Muscle of arm (tissue), 14 donors: Measurements from ENCODE around the gene HBG2. TPM values are rescaled to one million over a fixed set of nuclear protein-coding genes. Genes with fewer than 3 reads are reported as not detected.
"Not testable (repeated sequence)": the region's sequence is repeated elsewhere in the genome, so short reads cannot be mapped to it uniquely, and the experiment has no call there.

Source experiments
- DNase-seq: peaks from one replicate; pipeline ENCODE4 v3.0.0-alpha.2; 2013
- long read RNA-seq, 11 donors: transcript quantifications; one replicate each; lab custom pipeline, GENCODE V29; 2026
- polyA plus RNA-seq, 12 donors: library from polyadenylated mRNA; unstranded; fragments of 120-200 nt; gene quantifications; one replicate each; pipeline ENCODE4 v1.2.1, GENCODE V29; 2013; ENCODE audit not compliant: insufficient read length in 12 of 12

HBG2 gene
- over 10,000 TPM in 2 of 12 donors, 1,000 to 10,000 TPM in 9, 100 to 1,000 TPM in 1; 964 to 18,217 (median 4,493) TPM for polyA plus RNA-seq
- long read RNA-seq, donor 1, transcript HBG2-203 (3 exons, 307 nt): minor isoform, 5 of 2,413 reads
- long read RNA-seq, donor 1, transcript HBG2-201 (3 exons, 614 nt): major isoform, 1,394 of 2,413 reads
- long read RNA-seq, donor 1, partial matches to known transcripts: 1,014 of 2,413 reads
- long read RNA-seq, donor 1, other reads (novel, unspliced or antisense): 0 of 2,413 reads
- long read RNA-seq, donor 2, transcript HBG2-203 (3 exons, 307 nt): minor isoform, 7 of 2,915 reads
- long read RNA-seq, donor 2, transcript HBG2-201 (3 exons, 614 nt): major isoform, 1,792 of 2,915 reads
- long read RNA-seq, donor 2, partial matches to known transcripts: 1,116 of 2,915 reads
- long read RNA-seq, donor 2, other reads (novel, unspliced or antisense): 0 of 2,915 reads
- long read RNA-seq, donor 3, transcript HBG2-201 (3 exons, 614 nt): major isoform, 939 of 1,764 reads
- long read RNA-seq, donor 3, partial matches to known transcripts: 825 of 1,764 reads
- long read RNA-seq, donor 3, other reads (novel, unspliced or antisense): 0 of 1,764 reads
- long read RNA-seq, donor 4, transcript HBG2-201 (3 exons, 614 nt): major isoform, 1,191 of 2,213 reads
- long read RNA-seq, donor 4, partial matches to known transcripts: 1,020 of 2,213 reads
- long read RNA-seq, donor 4, other reads (novel, unspliced or antisense): 0 of 2,213 reads
- long read RNA-seq, donor 5: 0 reads
- long read RNA-seq, donor 6, transcript HBG2-201 (3 exons, 614 nt): major isoform, 3,481 of 6,452 reads
- long read RNA-seq, donor 6, partial matches to known transcripts: 2,967 of 6,452 reads
- long read RNA-seq, donor 6, other reads (novel, unspliced or antisense): 0 of 6,452 reads
- long read RNA-seq, donor 7, transcript HBG2-201 (3 exons, 614 nt): major isoform, 2,824 of 4,360 reads
- long read RNA-seq, donor 7, partial matches to known transcripts: 1,533 of 4,360 reads
- long read RNA-seq, donor 7, other reads (novel, unspliced or antisense): 0 of 4,360 reads
- long read RNA-seq, donor 8, transcript HBG2-201 (3 exons, 614 nt): major isoform, 2,760 of 5,395 reads
- long read RNA-seq, donor 8, partial matches to known transcripts: 2,633 of 5,395 reads
- long read RNA-seq, donor 8, other reads (novel, unspliced or antisense): 0 of 5,395 reads
- long read RNA-seq, donor 9, transcript HBG2-201 (3 exons, 614 nt): major isoform, 2,759 of 4,646 reads
- long read RNA-seq, donor 9, partial matches to known transcripts: 1,878 of 4,646 reads
- long read RNA-seq, donor 9, other reads (novel, unspliced or antisense): 8 of 4,646 reads
- long read RNA-seq, donor 10, transcript HBG2-201 (3 exons, 614 nt): major isoform, 723 of 1,337 reads
- long read RNA-seq, donor 10, partial matches to known transcripts: 612 of 1,337 reads
- long read RNA-seq, donor 10, other reads (novel, unspliced or antisense): 0 of 1,337 reads
- long read RNA-seq, donor 11, transcript HBG2-201 (3 exons, 614 nt): major isoform, 14,843 of 24,043 reads
- long read RNA-seq, donor 11, transcript HBG2-203 (3 exons, 307 nt): minor isoform, 29 of 24,043 reads
- long read RNA-seq, donor 11, partial matches to known transcripts: 9,171 of 24,043 reads
- long read RNA-seq, donor 11, other reads (novel, unspliced or antisense): 0 of 24,043 reads

- DNase-seq: not testable (repeated sequence)
Observed at GRCh38 chr11:5254646-5255413, at the start of gene HBG2. HBG2 (minus strand) TSS chr11:5254781; CDS start chr11:5254728, 53 bp downstream.

DNA sequence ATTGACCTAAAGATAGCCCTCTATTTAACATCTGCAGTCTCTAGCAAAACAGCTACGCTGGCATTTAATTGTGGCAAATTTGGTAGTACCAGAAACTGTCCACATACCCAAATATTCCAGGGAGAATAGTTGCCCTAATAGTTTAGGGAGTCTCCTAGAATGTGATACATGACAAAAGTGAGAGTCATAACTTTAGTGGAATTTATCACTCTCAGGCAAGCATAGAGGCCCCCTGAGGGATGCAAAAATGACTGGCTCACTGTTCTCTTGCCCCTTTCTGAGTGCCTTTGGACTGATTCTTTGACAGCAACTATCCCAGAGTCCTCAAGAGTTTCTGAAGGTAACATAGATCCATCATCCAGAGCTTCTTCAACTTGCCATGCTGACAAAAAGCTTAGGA lies 49.5 kb upstream of the HBG2 start:
- DNase-seq: no peak

DNA sequence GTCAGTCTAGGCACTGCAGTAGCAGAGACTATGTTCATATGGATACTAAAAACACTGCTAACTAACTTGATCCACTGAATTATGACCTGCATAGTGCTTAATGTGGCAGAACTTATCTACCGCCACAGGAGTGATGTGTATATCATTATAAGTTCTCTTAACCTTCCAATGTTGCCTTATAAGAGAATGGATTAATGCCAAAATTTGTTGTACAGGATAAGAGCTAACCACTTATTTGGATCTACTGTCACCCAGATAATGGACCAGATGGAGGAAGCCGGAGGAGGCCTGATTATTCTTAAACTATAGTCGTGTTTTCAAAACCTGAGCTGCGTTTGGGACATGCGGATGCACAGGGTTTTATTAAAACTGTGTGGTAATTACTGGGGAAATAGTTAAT lies 49.0 kb upstream of the HBG2 start:
- DNase-seq: no peak

DNA sequence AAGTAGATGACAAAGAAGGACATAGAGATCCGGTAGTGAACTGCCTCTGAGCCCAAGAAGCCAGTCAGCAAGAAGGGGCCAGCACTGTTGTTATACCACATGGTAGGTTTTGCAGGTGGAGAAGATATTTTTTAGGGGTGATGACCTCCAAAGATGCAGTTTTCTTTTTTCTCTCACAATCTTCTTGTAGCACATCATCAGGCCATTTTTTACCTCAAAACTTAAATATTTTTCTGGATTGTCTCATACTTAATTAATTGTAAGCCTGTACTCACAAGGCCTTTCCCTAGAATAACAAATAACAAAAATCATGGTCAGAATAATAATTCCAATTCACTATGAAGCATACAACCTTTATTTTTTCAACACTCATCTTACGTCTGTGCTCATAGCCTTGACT lies 47.3 kb upstream of the HBG2 start, which contains the start of gene OR51B4:
OR51B4 (minus strand) TSS at position 101 of the 400 bp plus-strand sequence; CDS start at position 101, 0 bp downstream.
- DNase-seq: no peak

DNA sequence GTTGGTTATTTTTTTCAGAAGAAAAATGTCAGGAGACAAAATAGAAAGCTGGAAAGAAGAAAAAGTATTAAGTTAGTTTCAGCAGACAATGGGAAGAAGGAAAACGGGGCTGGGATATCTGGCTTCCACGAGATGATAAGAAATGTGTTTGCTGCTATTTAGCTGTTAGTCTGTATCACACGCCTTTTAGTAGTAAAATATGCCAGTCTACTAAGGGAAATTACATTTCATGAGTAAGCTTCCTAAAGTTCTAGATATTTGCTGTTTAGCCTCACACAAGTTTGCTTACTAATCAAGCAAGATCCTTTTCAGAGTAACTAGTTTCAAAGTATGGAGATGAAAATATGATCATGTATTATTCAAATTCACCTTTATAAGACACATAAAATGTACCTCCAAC lies 45.7 kb upstream of the HBG2 start:
- no peak for DNase-seq

- DNase-seq: no peak
Observed at GRCh38 chr11:5298451-5298850, 43.9 kb upstream of the HBG2 start.

- DNase-seq: no peak
Observed at GRCh38 chr11:5297721-5298323, 43.2 kb upstream of the HBG2 start.

DNA sequence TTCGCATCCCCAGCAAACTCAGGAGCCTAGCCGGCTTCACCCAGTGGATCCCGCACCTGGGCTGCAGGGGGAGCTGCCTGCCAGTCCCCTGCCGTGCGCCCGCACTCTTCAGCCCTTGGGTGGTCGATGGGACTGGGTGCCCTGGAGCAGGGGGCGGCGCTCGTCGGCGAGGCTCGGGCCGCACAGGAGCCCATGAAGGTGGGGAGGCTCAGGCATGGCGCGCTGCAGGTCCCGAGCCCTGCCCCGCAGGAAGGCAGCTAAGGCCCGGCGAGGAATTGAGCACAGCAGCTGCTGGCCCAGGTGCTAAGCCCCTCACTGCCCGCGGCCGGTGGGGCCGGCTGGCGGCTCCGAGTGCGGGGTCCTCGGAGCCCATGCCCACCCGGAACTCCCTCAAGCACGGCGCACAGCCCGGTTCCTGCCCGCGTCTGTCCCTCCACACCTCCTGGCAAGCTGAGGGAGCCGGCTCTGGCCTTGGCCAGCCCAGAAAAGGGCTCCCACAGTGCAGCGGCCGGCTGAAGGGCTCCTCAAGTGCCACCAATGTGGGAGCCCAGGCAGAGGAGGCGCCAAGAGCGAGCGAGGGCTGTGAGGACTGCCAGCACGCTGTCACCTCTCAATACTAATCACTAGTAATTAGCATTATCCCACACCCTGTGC lies 39.9 kb upstream of the HBG2 start:
- DNase-seq: not testable (repeated sequence)

GRCh38 chr11:5293028-5293427 lies 38.4 kb upstream of the HBG2 start:
- DNase-seq: no peak

DNA sequence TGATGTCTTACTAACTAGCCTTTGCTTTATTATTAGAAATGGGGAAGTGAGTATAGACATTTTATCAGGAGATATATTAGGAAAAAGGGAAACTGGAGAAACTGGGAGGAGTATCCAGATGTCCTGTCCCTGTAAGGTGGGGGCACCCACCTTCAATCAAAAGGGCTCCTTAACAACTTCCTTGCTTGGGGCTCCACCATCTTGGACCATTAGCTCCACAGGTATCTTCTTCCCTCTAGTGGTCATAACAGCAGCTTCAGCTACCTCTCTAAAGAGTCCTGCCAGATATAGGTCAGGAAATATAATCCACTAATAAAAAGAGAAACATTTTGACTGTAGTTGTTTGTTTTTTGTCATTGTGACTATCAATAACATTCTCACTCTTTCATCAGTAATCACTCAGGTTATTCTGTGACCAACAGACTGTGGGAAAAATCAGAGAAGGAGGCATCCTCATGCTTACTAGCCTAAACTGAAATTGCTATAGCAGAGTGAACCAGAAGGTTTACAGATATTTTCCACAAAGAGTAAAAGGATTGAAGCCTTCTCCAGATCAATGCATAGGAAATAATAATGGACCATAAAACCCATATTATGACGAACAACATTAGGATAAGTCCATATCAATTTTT lies 36.7 kb upstream of the HBG2 start:
- no peak for DNase-seq

DNA sequence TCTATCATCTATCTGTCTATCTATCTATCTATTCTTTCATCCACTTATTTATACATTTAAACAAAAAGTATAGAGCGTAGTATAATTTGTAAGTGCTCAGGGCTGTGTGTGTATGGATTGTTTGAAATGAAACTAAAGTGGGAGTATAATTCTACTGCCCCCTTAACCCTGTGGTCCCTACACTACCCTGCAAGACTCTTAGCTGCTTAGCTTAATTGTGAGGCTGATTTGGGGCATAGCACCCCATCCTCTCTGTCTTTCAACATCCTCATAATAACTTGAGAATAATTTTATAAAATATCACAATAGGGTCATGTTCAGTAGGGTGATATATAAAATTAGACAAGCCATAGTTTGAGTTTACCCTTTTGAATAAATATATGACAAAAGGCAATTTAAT lies 35.5 kb upstream of the HBG2 start:
- no peak for DNase-seq

DNA sequence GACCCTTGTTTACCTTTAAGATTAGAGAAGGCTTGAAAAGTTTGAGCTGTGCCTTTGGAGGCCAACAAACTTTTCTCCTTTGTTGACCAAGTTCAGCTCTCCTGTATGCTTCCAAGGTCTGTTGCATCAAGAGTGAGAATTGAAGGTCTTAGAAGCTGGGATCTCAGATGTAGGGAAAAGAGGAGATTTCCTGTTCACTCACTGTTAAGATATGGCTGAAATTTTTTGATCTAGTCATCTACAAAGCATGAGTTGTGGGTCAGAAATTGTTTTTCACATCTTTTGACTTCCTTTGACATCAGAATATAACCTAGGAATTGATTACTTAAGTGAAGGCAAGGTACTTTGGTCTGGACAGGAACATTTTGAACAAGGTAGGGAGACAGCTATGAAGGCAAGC lies 35.1 kb upstream of the HBG2 start:
- no peak for DNase-seq

GRCh38 chr11:5288906-5289550 lies 34.4 kb upstream of the HBG2 start:
- DNase-seq: no peak

- DNase-seq: no peak
Observed at GRCh38 chr11:5288108-5288905, 33.7 kb upstream of the HBG2 start.

- DNase-seq: no peak
Observed at GRCh38 chr11:5286901-5287300, 32.3 kb upstream of the HBG2 start.

GRCh38 chr11:5286351-5286750 lies 31.8 kb upstream of the HBG2 start:
- no peak for DNase-seq

- DNase-seq: no peak
Observed at GRCh38 chr11:5285703-5286340, 31.2 kb upstream of the HBG2 start.
